CD8-positive, alpha-beta memory T cell (primary cell): ENCODE data around the gene NAB2. TPM values are rescaled to one million over a fixed set of nuclear protein-coding genes. Genes with fewer than 3 reads are reported as not detected.
"Not testable (repeated sequence)": the region's sequence is repeated elsewhere in the genome, so short reads cannot be mapped to it uniquely, and the experiment has no call there.

Source experiments
- CTCF ChIA-PET: fragments of 350-600 bp; sonication (Branson Sonifier 250); formaldehyde crosslinking; loops from one replicate; lab custom pipeline; 2021; ENCODE audit warnings: antibody characterized with exemption; lab: Charles Lee
- POLR2A ChIA-PET: fragments of 350-600 bp; sonication (Branson Sonifier 250); formaldehyde crosslinking; loops from one replicate; lab custom pipeline; 2021; ENCODE audit warnings: antibody characterized with exemption; lab: Charles Lee
- DNase-seq, 5 donors: peaks; one replicate each; pipeline versions ENCODE4 v3.0.0 to v3.0.0-alpha.2; 2020 to 2022; ENCODE audit warnings: mixed read lengths in 1 of 5
- H3K27ac ChIP-seq: one replicate; pipeline ENCODE4 v1.7.0; 2013; ENCODE audit warnings: low read depth, mild to moderate bottlenecking, low read length, moderate library complexity
- H3K27me3 ChIP-seq: 2 replicates; pipeline ENCODE4 v1.7.0; 2013; ENCODE audit warnings: low read length, mild to moderate bottlenecking; ENCODE audit not compliant: insufficient read depth, poor library complexity, severe bottlenecking
- H3K36me3 ChIP-seq: 2 replicates; pipeline ENCODE4 v1.7.0; 2013; ENCODE audit warnings: mild to moderate bottlenecking, low read length, moderate library complexity; ENCODE audit not compliant: insufficient read depth
- H3K4me1 ChIP-seq: 2 replicates; pipeline ENCODE4 v1.7.0; 2013; ENCODE audit warnings: mild to moderate bottlenecking, low read length, moderate library complexity; ENCODE audit not compliant: insufficient read depth
- H3K4me3 ChIP-seq: 2 replicates; pipeline ENCODE4 v1.7.0; 2013; ENCODE audit warnings: mild to moderate bottlenecking, low read length
- H3K9me3 ChIP-seq: 2 replicates; pipeline ENCODE4 v1.7.0; 2013; ENCODE audit warnings: mild to moderate bottlenecking, low read length
- H3K27ac Mint-ChIP-seq, 8 donors: one replicate each; pipeline ENCODE4 v1.8.0; 2020 to 2021; ENCODE audit warnings: mixed read lengths in 8 of 8, mild to moderate bottlenecking in 6 of 8, inconsistent platforms in 3 of 8, moderate library complexity in 3 of 8
- H3K27me3 Mint-ChIP-seq, 2 donors: one replicate each; pipeline ENCODE4 v1.8.0; 2020 to 2021; ENCODE audit warnings: mixed read lengths in 2 of 2, mild to moderate bottlenecking in 1 of 2, moderate library complexity in 1 of 2
- H3K36me3 Mint-ChIP-seq, 3 donors: one replicate each; pipeline ENCODE4 v1.8.0; 2020 to 2021; ENCODE audit warnings: mixed read lengths in 3 of 3, inconsistent platforms in 1 of 3, mild to moderate bottlenecking in 1 of 3
- H3K4me1 Mint-ChIP-seq, 3 donors: one replicate each; pipeline ENCODE4 v1.8.0; 2020 to 2021; ENCODE audit warnings: mixed read lengths in 3 of 3, inconsistent platforms in 1 of 3, mild to moderate bottlenecking in 1 of 3
- H3K4me3 Mint-ChIP-seq, 7 donors: one replicate each; pipeline ENCODE4 v1.8.0; 2020 to 2021; ENCODE audit warnings: mixed read lengths in 7 of 7, mild to moderate bottlenecking in 6 of 7, moderate library complexity in 4 of 7, inconsistent platforms in 2 of 7
- H3K9me3 Mint-ChIP-seq, 5 donors: one replicate each; pipeline ENCODE4 v1.8.0; 2020 to 2022; ENCODE audit warnings: mixed read lengths in 5 of 5, mild to moderate bottlenecking in 3 of 5, moderate library complexity in 2 of 5, inconsistent platforms in 1 of 5
- polyA plus RNA-seq: library from polyadenylated mRNA; unstranded; fragments of 300-500 nt; fragmentation: Illumina TruSeq; gene quantifications from one replicate; pipeline ENCODE4 v1.2.3, GENCODE V29; 2021
- total RNA-seq, 2 experiments: library from RNA; stranded (reverse); gene quantifications; one replicate each; pipeline ENCODE4 v1.2.3, GENCODE V29; 2021

NAB2 gene
- total and polyA plus RNA-seq, 3 experiments from 2014 or later = 1.6 to 40.1 (median 37.7) TPM

GRCh38 chr12:57046947-57047890, 41.7 kb upstream of the NAB2 start:
- H3K27me3 Mint-ChIP-seq = peaks cover 3 to 18% of the 10 kb centered on the region in 2 donors
- Histone ChIP-seq H3K27me3 (no peaks in the 10 kb centered on the region), H3K4me1 (peaks cover 20% of the 10 kb centered on the region), H3K36me3 (no peaks in the 10 kb centered on the region), H3K9me3 (no peaks in the 10 kb centered on the region), H3K4me3 (peak overlapping the region; percentile 15), H3K27ac (no peak overlapping the region)
- peak in 4 of 5 donors; percentile 6 to 55 (median 27) for DNase-seq
- CTCF ChIA-PET = interaction anchor here (0.9 to 1.4 kb wide), 4 partner anchors 10 to 65 kb away, joined by 3 to 7 read pairs (median 4); partner anchors contain the start of gene STAT6
- POLR2A ChIA-PET = interaction anchor here (0.5 to 0.8 kb wide), 3 partner anchors 65 to 362 kb away, joined by 3 to 7 read pairs (median 3); no protein-coding TSS in a partner anchor
- peak overlapping the region in 6 of 7 donors; percentile 48 to 86 (median 63) for H3K4me3 Mint-ChIP-seq
- no peaks in the 10 kb centered on the region for H3K9me3 Mint-ChIP-seq
- no peaks in the 10 kb centered on the region for H3K36me3 Mint-ChIP-seq
- peak overlapping the region in 7 of 8 donors; percentile 34 to 87 (median 76) for H3K27ac Mint-ChIP-seq
- peaks cover 24 to 29% (median 28%) of the 10 kb centered on the region in 3 donors for H3K4me1 Mint-ChIP-seq

- no peaks in the 10 kb centered on the region for H3K9me3 ChIP-seq
- POLR2A ChIA-PET = interaction anchor here (0.5 to 0.8 kb wide), 3 partner anchors 64 to 363 kb away, joined by 3 to 7 read pairs (median 3); no protein-coding TSS in a partner anchor
- peak overlapping the region in 4 of 8 donors; percentile 34 to 87 (median 58) for H3K27ac Mint-ChIP-seq
- peaks cover 24 to 29% (median 28%) of the 10 kb centered on the region in 3 donors for H3K4me1 Mint-ChIP-seq
- H3K4me3 Mint-ChIP-seq = peak overlapping the region in 2 of 7 donors; percentile 62 to 64
- CTCF ChIA-PET = interaction anchor here (0.9 to 1.4 kb wide), 3 partner anchors 9 to 64 kb away, joined by 3 to 7 read pairs (median 6); partner anchors contain the start of gene STAT6
- H3K27ac ChIP-seq = no peak overlapping the region
- peaks cover 3 to 14% of the 10 kb centered on the region in 2 donors for H3K27me3 Mint-ChIP-seq
- H3K4me1 ChIP-seq = peaks cover 20% of the 10 kb centered on the region
- no peaks in the 10 kb centered on the region for H3K36me3 ChIP-seq
- DNase-seq = no peak
- H3K27me3 ChIP-seq = no peaks in the 10 kb centered on the region
- no peaks in the 10 kb centered on the region for H3K36me3 Mint-ChIP-seq
- H3K4me3 ChIP-seq = peak overlapping the region; percentile 15
- no peaks in the 10 kb centered on the region for H3K9me3 Mint-ChIP-seq
These were observed 40.9 kb upstream of the NAB2 start for GRCh38 chr12:57047981-57048380.

GRCh38 chr12:57048423-57049118, 40.3 kb upstream of the NAB2 start:
- POLR2A ChIA-PET = no interaction called here
- no peaks in the 10 kb centered on the region for H3K36me3 ChIP-seq
- CTCF ChIA-PET = interaction anchor here (0.9 to 1.4 kb wide), 3 partner anchors 8 to 63 kb away, joined by 3 to 7 read pairs (median 6); partner anchors contain the start of gene STAT6
- DNase-seq = no peak
- H3K27me3 Mint-ChIP-seq = peaks cover 3 to 9% of the 10 kb centered on the region in 2 donors
- H3K27ac Mint-ChIP-seq = peak overlapping the region in 3 of 8 donors; percentile 11 to 87 (median 48)
- H3K4me3 Mint-ChIP-seq = peak overlapping the region in 1 of 7 donors; percentile 29
- H3K9me3 ChIP-seq = no peaks in the 10 kb centered on the region
- no peaks in the 10 kb centered on the region for H3K36me3 Mint-ChIP-seq
- peaks cover 20% of the 10 kb centered on the region for H3K4me1 ChIP-seq
- peaks cover 24 to 29% (median 28%) of the 10 kb centered on the region in 3 donors for H3K4me1 Mint-ChIP-seq
- no peaks in the 10 kb centered on the region for H3K27me3 ChIP-seq
- no peaks in the 10 kb centered on the region for H3K9me3 Mint-ChIP-seq
- H3K4me3 ChIP-seq = no peak overlapping the region
- H3K27ac ChIP-seq = no peak overlapping the region

- Histone ChIP-seq H3K4me3 (no peak overlapping the region), H3K36me3 (no peaks in the 10 kb centered on the region), H3K27me3 (no peaks in the 10 kb centered on the region), H3K27ac (no peak overlapping the region), H3K4me1 (peaks cover 20% of the 10 kb centered on the region), H3K9me3 (no peaks in the 10 kb centered on the region)
- CTCF ChIA-PET = no interaction called here
- no peaks in the 10 kb centered on the region for H3K9me3 Mint-ChIP-seq
- H3K27ac Mint-ChIP-seq = peak overlapping the region in 2 of 8 donors; percentile 11 to 48
- DNase-seq = no peak
- H3K4me1 Mint-ChIP-seq = peaks cover 24 to 29% (median 28%) of the 10 kb centered on the region in 3 donors
- POLR2A ChIA-PET = no interaction called here
- H3K4me3 Mint-ChIP-seq = no peak overlapping the region
- H3K36me3 Mint-ChIP-seq = peaks cover 0 to 3% (median 0%) of the 10 kb centered on the region in 3 donors
- H3K27me3 Mint-ChIP-seq = peaks cover 3 to 5% of the 10 kb centered on the region in 2 donors
These were observed 39.8 kb upstream of the NAB2 start for GRCh38 chr12:57049119-57049446.

GRCh38 chr12:57049890-57050289, 39.0 kb upstream of the NAB2 start, which contains the start of gene MYO1A:
Gene MYO1A, minus strand, starts transcription at chr12:57050129. Its CDS starts 1,806 bp downstream, at chr12:57048323.
- H3K27ac ChIP-seq = no peak within 1 kb of the TSS
- CTCF ChIA-PET = interaction anchor here (1.0 to 1.3 kb wide), 2 partner anchors 22 to 68 kb away, joined by 3 read pairs; no protein-coding TSS in a partner anchor
- no peaks in the 10 kb centered on the region for H3K9me3 ChIP-seq
- H3K4me1 ChIP-seq = peaks cover 20% of the 10 kb centered on the region
- Mint-ChIP-seq H3K36me3 (peaks cover 0 to 4% (median 0%) of the 10 kb centered on the region in 3 donors), H3K4me1 (peaks cover 24 to 29% (median 28%) of the 10 kb centered on the region in 3 donors), H3K4me3 (no peak within 1 kb of the TSS), H3K27ac (peak within 1 kb of the TSS in 4 of 8 donors; percentile 11 to 65 (median 50)), H3K27me3 (peaks cover 3 to 5% of the 10 kb centered on the region in 2 donors), H3K9me3 (no peaks in the 10 kb centered on the region)
- H3K36me3 ChIP-seq = no peaks in the 10 kb centered on the region
- no peak within 1 kb of the TSS for H3K4me3 ChIP-seq
- no peaks in the 10 kb centered on the region for H3K27me3 ChIP-seq
- no peak for DNase-seq
- POLR2A ChIA-PET = no interaction called here

- Histone ChIP-seq H3K27me3 (no peaks in the 10 kb centered on the region), H3K9me3 (no peaks in the 10 kb centered on the region), H3K36me3 (no peaks in the 10 kb centered on the region), H3K27ac (no peak overlapping the region), H3K4me1 (peaks cover 20% of the 10 kb centered on the region), H3K4me3 (no peak overlapping the region)
- Mint-ChIP-seq H3K4me3 (no peak overlapping the region), H3K27me3 (peaks cover 0 to 3% of the 10 kb centered on the region in 2 donors), H3K4me1 (peaks cover 21 to 26% (median 26%) of the 10 kb centered on the region in 3 donors), H3K36me3 (peaks cover 0 to 4% (median 0%) of the 10 kb centered on the region in 3 donors), H3K27ac (peak overlapping the region in 2 of 8 donors; percentile 3 to 65), H3K9me3 (no peaks in the 10 kb centered on the region)
- ChIA-PET POLR2A (no interaction called here), CTCF (interaction anchor here (1.3 to 1.4 kb wide), 2 partner anchors 18 to 67 kb away, joined by 3 read pairs; no protein-coding TSS in a partner anchor)
- DNase-seq = no peak
These were observed 37.9 kb upstream of the NAB2 start for GRCh38 chr12:57051011-57051410.

GRCh38 chr12:57053146-57053545, 35.8 kb upstream of the NAB2 start:
- H3K27me3 ChIP-seq, H3K27ac ChIP-seq, H3K4me3 Mint-ChIP-seq, H3K9me3 Mint-ChIP-seq, DNase-seq, H3K27me3 Mint-ChIP-seq, H3K36me3 ChIP-seq, H3K4me3 ChIP-seq, H3K9me3 ChIP-seq, H3K4me1 Mint-ChIP-seq, H3K27ac Mint-ChIP-seq, POLR2A ChIA-PET, H3K4me1 ChIP-seq, CTCF ChIA-PET: not testable (repeated sequence)
- peaks cover 4 to 15% (median 6%) of the 10 kb centered on the region in 3 donors for H3K36me3 Mint-ChIP-seq
